IMR-90 (cell line): Measurements from ENCODE around the gene TRAF7. TPM values are rescaled to one million over a fixed set of nuclear protein-coding genes. Genes with fewer than 3 reads are reported as not detected.

ENCODE experiments used
- ATAC-seq: fragments of 200-7000 bp; cut with Tn5 transposase; 2 replicates; pipeline ENCODE4 v1.9.1; 2020; ENCODE audit warnings: low read depth, mild to moderate bottlenecking, moderate library complexity
- BruUV-seq: library from RNA; stranded (reverse); fragments of 400-500 nt; replicated peaks from 2 replicates; lab custom pipeline; 2021; lab: Mats Ljungman, UMichigan
- CTCF ChIA-PET: fragments of 300-600 bp; formaldehyde crosslinking; extraction: SDS; loops from one replicate; lab custom pipeline; 2021; ENCODE audit warnings: antibody characterized with exemption; lab: Yijun Ruan, JAX
- POLR2A ChIA-PET: fragments of 300-600 bp; sonication (Branson Sonifier 250); formaldehyde crosslinking; loops from one replicate; lab custom pipeline; 2022; ENCODE audit warnings: antibody characterized with exemption; ENCODE audit not compliant: unreplicated experiment; lab: Charles Lee
- DNase-seq: peaks from one replicate; pipeline ENCODE4 v3.0.0; 2013
- H2AFZ ChIP-seq: replicated peaks from 2 replicates; pipeline ENCODE3; 2013; ENCODE audit warnings: low read length, mild to moderate bottlenecking; ENCODE audit not compliant: poor library complexity
- H2AK5ac ChIP-seq: 2 replicates; pipeline ENCODE4 v1.6.1; 2013; ENCODE audit warnings: low read depth, low read length, inconsistent platforms
- H2AK9ac ChIP-seq: replicated peaks from 2 replicates; pipeline ENCODE3; 2013; ENCODE audit warnings: mild to moderate bottlenecking, low read depth, low read length, moderate library complexity; ENCODE audit not compliant: poor library complexity
- H2BK120ac ChIP-seq: 2 replicates; pipeline ENCODE4 v1.6.1; 2013; ENCODE audit warnings: low read depth, low read length, inconsistent platforms
- H2BK15ac ChIP-seq: 3 replicates; pipeline ENCODE4 v1.6.1; 2013; ENCODE audit warnings: low read depth, low read length, inconsistent platforms
- H2BK20ac ChIP-seq: 2 replicates; pipeline ENCODE4 v1.6.1; 2013; ENCODE audit warnings: low read depth, mild to moderate bottlenecking, inconsistent platforms, low read length, moderate library complexity
- H2BK5ac ChIP-seq: 2 replicates; pipeline ENCODE4 v1.6.1; 2013; ENCODE audit warnings: mild to moderate bottlenecking, low read depth, low read length, inconsistent platforms; ENCODE audit not compliant: poor library complexity, severe bottlenecking
- H3K14ac ChIP-seq: replicated peaks from 2 replicates; pipeline ENCODE4 v1.6.1; 2013; ENCODE audit warnings: low read depth, low read length, inconsistent platforms
- H3K18ac ChIP-seq: 2 replicates; pipeline ENCODE4 v1.6.1; 2013; ENCODE audit warnings: low read depth, low read length, control low read depth
- H3K23ac ChIP-seq: 2 replicates; pipeline ENCODE4 v1.6.1; 2013; ENCODE audit warnings: low read depth, low read length, inconsistent platforms
- H3K27ac ChIP-seq: 2 replicates; pipeline ENCODE4 v1.5.1; 2013; ENCODE audit warnings: mild to moderate bottlenecking, control low read depth, low read length; ENCODE audit not compliant: insufficient read depth
- H3K27me3 ChIP-seq: 2 replicates; pipeline ENCODE4 v1.6.1; 2013; ENCODE audit warnings: low read length; ENCODE audit not compliant: control insufficient read depth, insufficient read depth
- H3K36me3 ChIP-seq: 2 replicates; pipeline ENCODE4 v1.6.1; 2013; ENCODE audit warnings: low read length, mixed read lengths; ENCODE audit not compliant: control insufficient read depth, insufficient read depth
- H3K4ac ChIP-seq: 2 replicates; pipeline ENCODE4 v1.6.1; 2013; ENCODE audit warnings: low read depth, low read length, inconsistent platforms
- H3K4me1 ChIP-seq: 2 replicates; pipeline ENCODE4 v1.6.1; 2013; ENCODE audit warnings: low read length, mixed read lengths; ENCODE audit not compliant: control insufficient read depth, insufficient read depth
- H3K4me2 ChIP-seq: 2 replicates; pipeline ENCODE4 v1.6.1; 2013; ENCODE audit warnings: low read depth, mild to moderate bottlenecking, control low read depth, low read length, moderate library complexity
- H3K4me3 ChIP-seq: 2 replicates; pipeline ENCODE4 v1.5.1; 2013; ENCODE audit warnings: low read depth, mild to moderate bottlenecking, control low read depth, low read length, moderate library complexity; ENCODE audit not compliant: insufficient read depth
- H3K56ac ChIP-seq: 2 replicates; pipeline ENCODE4 v1.6.1; 2013; ENCODE audit warnings: low read length, inconsistent platforms; ENCODE audit not compliant: insufficient read depth; ENCODE audit errors: extremely low read depth
- H3K79me1 ChIP-seq, 2 experiments: 2 replicates each; pipeline ENCODE4 v1.6.1; 2013; ENCODE audit warnings: low read length in 2 of 2, inconsistent platforms in 1 of 2, low read depth in 1 of 2
- H3K9ac ChIP-seq: 2 replicates; pipeline ENCODE4 v1.6.1; 2013; ENCODE audit warnings: low read depth, low read length, control low read depth
- H3K9me1 ChIP-seq: 2 replicates; pipeline ENCODE4 v1.6.1; 2013; ENCODE audit warnings: low read length, inconsistent platforms; ENCODE audit not compliant: insufficient read depth
- H3K9me3 ChIP-seq: 2 replicates; pipeline ENCODE4 v1.6.1; 2013; ENCODE audit warnings: low read length; ENCODE audit not compliant: control insufficient read depth, insufficient read depth
- H4K20me1 ChIP-seq: 2 replicates; pipeline ENCODE4 v1.6.1; 2013; ENCODE audit warnings: low read length, inconsistent platforms; ENCODE audit not compliant: insufficient read depth
- H4K5ac ChIP-seq: 2 replicates; pipeline ENCODE4 v1.6.1; 2013; ENCODE audit warnings: mild to moderate bottlenecking, low read depth, low read length, control low read depth
- H4K8ac ChIP-seq, 2 experiments: 2 replicates each; pipeline ENCODE4 v1.6.1; 2013; ENCODE audit warnings: low read depth in 2 of 2, low read length in 2 of 2, control low read depth in 1 of 2, inconsistent platforms in 1 of 2
- H4K91ac ChIP-seq: 2 replicates; pipeline ENCODE4 v1.6.1; 2013; ENCODE audit warnings: low read depth, low read length, inconsistent platforms; ENCODE audit not compliant: insufficient read depth
- BHLHE40 ChIP-seq: fragments of 150-350 bp; IDR thresholded peaks from 2 replicates; pipeline ENCODE4 v1.6.1; 2016; ENCODE audit warnings: mild to moderate bottlenecking, low read depth, low read length
- CEBPB ChIP-seq: IDR thresholded peaks from 2 replicates; pipeline ENCODE4 v1.6.1; 2012; ENCODE audit warnings: low read depth, low read length, improper control_type of control experiment
- CHD1 ChIP-seq: IDR thresholded peaks from 2 replicates; pipeline ENCODE4 v1.6.1; 2012; ENCODE audit warnings: low read depth, low read length, improper control_type of control experiment
- ELK1 ChIP-seq: fragments of 150-350 bp; IDR thresholded peaks from 2 replicates; pipeline ENCODE4 v1.6.1; 2016; ENCODE audit warnings: low read depth, mild to moderate bottlenecking, low read length, moderate library complexity, borderline replicate concordance
- FOS ChIP-seq: fragments of 150-350 bp; IDR thresholded peaks from 2 replicates; pipeline ENCODE4 v1.6.1; 2016; ENCODE audit warnings: low read depth, low read length
- MAFK ChIP-seq: IDR thresholded peaks from 2 replicates; pipeline ENCODE4 v1.6.1; 2012; ENCODE audit warnings: low read depth, low read length, improper control_type of control experiment
- MAZ ChIP-seq: IDR thresholded peaks from 2 replicates; pipeline ENCODE4 v1.6.1; 2012; ENCODE audit warnings: low read depth, mild to moderate bottlenecking, low read length, improper control_type of control experiment, moderate library complexity, borderline replicate concordance
- MXI1 ChIP-seq: IDR thresholded peaks from 2 replicates; pipeline ENCODE4 v1.6.1; 2012; ENCODE audit warnings: low read depth, mild to moderate bottlenecking, low read length, moderate library complexity, borderline replicate concordance
- NFE2L2 ChIP-seq: fragments of 150-350 bp; IDR thresholded peaks from 2 replicates; pipeline ENCODE4 v1.6.1; 2016; ENCODE audit warnings: low read depth, mild to moderate bottlenecking, low read length
- POLR2A ChIP-seq: IDR thresholded peaks from 2 replicates; pipeline ENCODE4 v1.6.1; 2012; ENCODE audit warnings: mild to moderate bottlenecking, low read depth, low read length
- RAD21 ChIP-seq: IDR thresholded peaks from 2 replicates; pipeline ENCODE4 v1.6.1; 2012; ENCODE audit warnings: low read length, improper control_type of control experiment
- RCOR1 ChIP-seq: IDR thresholded peaks from 2 replicates; pipeline ENCODE4 v1.6.1; 2012; ENCODE audit warnings: mild to moderate bottlenecking, low read length, improper control_type of control experiment; ENCODE audit not compliant: insufficient replicate concordance
- RFX5 ChIP-seq: IDR thresholded peaks from 2 replicates; pipeline ENCODE4 v1.8.0; 2012; ENCODE audit warnings: low read depth, mild to moderate bottlenecking, low read length, moderate library complexity
- SMC3 ChIP-seq: fragments of 150-350 bp; IDR thresholded peaks from 2 replicates; pipeline ENCODE4 v1.6.1; 2016; ENCODE audit warnings: low read depth, mild to moderate bottlenecking, antibody characterized with exemption, low read length, moderate library complexity
- USF2 ChIP-seq: fragments of 150-350 bp; IDR thresholded peaks from 2 replicates; pipeline ENCODE4 v1.6.1; 2017; ENCODE audit warnings: mild to moderate bottlenecking, antibody characterized with exemption, low read length, low read depth
- WGBS, 2 experiments: methylation state at CpG; one replicate each; pipeline versions ENCODE4 v1.1.5 to v1.1.7; 2013; ENCODE audit warnings: missing lambda C conversion rate in 2 of 2; ENCODE audit not compliant: insufficient read length in 1 of 2; ENCODE audit errors: extremely low coverage in 2 of 2; 5-methylcytosine and 5-hydroxymethylcytosine counted together
- dilution Hi-C: fragments of 300-500 bp; cut with HindIII; formaldehyde crosslinking; loops from one replicate; pipeline ENCODE4 v1.14.3; 2018; ENCODE audit warnings: low sequenced_read_pairs; ENCODE audit not compliant: unreplicated experiment
- in situ Hi-C: fragments of 300-500 bp; cut with MboI; formaldehyde crosslinking; loops from 3 replicates; pipeline ENCODE4 v1.14.3; 2019; ENCODE audit warnings: low sequenced_read_pairs, inconsistent platforms, mixed read lengths
- intact Hi-C: fragments of 100-400 bp; cut with micrococcal nuclease; formaldehyde crosslinking; loops from 2 replicates; pipeline ENCODE4 v1.10.0; 2022
- polyA plus RNA-seq, 3 experiments: library from polyadenylated mRNA; depleted of rRNA; stranded (reverse); fragments of >200 nt; gene quantifications; 2 replicates each; pipeline ENCODE4 v1.2.3, GENCODE V29; 2012; ENCODE audit warnings: low replicate concordance in 1 of 3
- total RNA-seq: library from RNA; depleted of rRNA; stranded (reverse); fragments of >200 nt; gene quantifications from 2 replicates; pipeline ENCODE4 v1.2.3, GENCODE V29; 2012

The TRAF7 gene
- total and polyA plus RNA-seq, 2 of the 4 experiments (the other 2 are of a cell fraction), result 29.6 to 52.6 TPM

- 89% methylated on average over 8 of the region's 47 CpGs; no CpG with 5 or more reads in 1 of the 2 experiments for WGBS, 2 experiments
- ATAC-seq, result no peak
- in situ Hi-C loops, result no loop called here
- CTCF ChIA-PET, result no interaction called here
- Histone ChIP-seq H4K91ac (no peak overlapping the region), H3K79me1 (peaks cover 0 to 12% of the 10 kb centered on the region in 2 experiments; a peak in 3 of 4 replicates), H2AK9ac (no peak overlapping the region), H3K27me3 (no peaks in the 10 kb centered on the region), H2BK15ac (no peak overlapping the region), H3K27ac (no peak overlapping the region), H2BK120ac (no peak overlapping the region), H3K18ac (no peak overlapping the region), H4K20me1 (peaks cover 14% of the 10 kb centered on the region), H3K4me2 (no peak overlapping the region), H3K9ac (no peak overlapping the region), H2BK20ac (no peak overlapping the region), H2BK5ac (no peak overlapping the region), H2AFZ (no peak overlapping the region), H3K36me3 (peaks cover 67% of the 10 kb centered on the region), H3K4me3 (no peak overlapping the region), H4K5ac (no peak overlapping the region), H3K9me1 (no peaks in the 10 kb centered on the region), H3K9me3 (no peaks in the 10 kb centered on the region), H4K8ac (no peak overlapping the region), H3K23ac (no peak overlapping the region), H3K4me1 (no peaks in the 10 kb centered on the region), H2AK5ac (no peak overlapping the region), H3K56ac (no peak overlapping the region), H3K14ac (no peak overlapping the region), H3K4ac (no peak overlapping the region)
- dilution Hi-C loops, result no loop called here
- no TSS peak for BruUV-seq
- DNase-seq, result no peak
- POLR2A ChIA-PET, result no interaction called here
- intact Hi-C loops, result no loop called here
- TF ChIP-seq CHD1 (no peak), MXI1 (no peak), RCOR1 (no peak), USF2 (no peak), ELK1 (no peak), MAZ (no peak), RAD21 (no peak), RFX5 (no peak), POLR2A (no peak), SMC3 (no peak), BHLHE40 (no peak), NFE2L2 (no peak), CEBPB (no peak), MAFK (no peak), FOS (no peak)
Measured at GRCh38 chr16:2170587-2171435, 15.2 kb downstream of the TRAF7 start.
